B cell (primary cell): ENCODE measurements around the gene DOCK1. TPM values are rescaled to one million over a fixed set of nuclear protein-coding genes. Genes with fewer than 3 reads are reported as not detected.
"Not testable (repeated sequence)": the region's sequence is repeated elsewhere in the genome, so short reads cannot be mapped to it uniquely, and the experiment has no call there.

Experiments used
- ATAC-seq: fragments of 200-7000 bp; cut with Tn5 transposase; one replicate; pipeline ENCODE4 v1.10.0; 2021; ENCODE audit warnings: low read depth, mild to moderate bottlenecking, moderate number of reproducible peaks, moderate library complexity
- CTCF ChIA-PET: fragments of 350-600 bp; sonication (Branson Sonifier 250); formaldehyde crosslinking; loops from one replicate; lab custom pipeline; 2021; ENCODE audit warnings: antibody characterized with exemption, inconsistent platforms; lab: Charles Lee
- POLR2A ChIA-PET: fragments of 350-600 bp; sonication (Branson Sonifier 250); formaldehyde crosslinking; loops from one replicate; lab custom pipeline; 2021; ENCODE audit warnings: antibody characterized with exemption; lab: Charles Lee
- DNase-seq: peaks from one replicate; pipeline ENCODE4 v3.0.0; 2013
- H2AFZ ChIP-seq: 2 replicates; pipeline ENCODE4 v1.6.1; 2012; ENCODE audit warnings: mild to moderate bottlenecking, low read depth, low read length; ENCODE audit not compliant: insufficient read depth, poor library complexity, severe bottlenecking
- H3K27ac ChIP-seq, 2 donors: 1 replicate in 1 of 2; 2 replicates in 1 of 2; pipeline ENCODE4 v1.5.1; 2012 to 2013; ENCODE audit warnings: low read length in 2 of 2, mild to moderate bottlenecking in 2 of 2, moderate library complexity in 1 of 2
- H3K27me3 ChIP-seq, 4 experiments: fragments of 200-600 bp in 1 of 4; sonication (generic) in 1 of 4; replicated peaks in 1 of 4; 1 replicate in 2 of 4; 2 replicates in 2 of 4; pipeline versions ENCODE4 v1.6.1 to v1.7.0; 2013 to 2016; ENCODE audit warnings: low read length in 3 of 4, mild to moderate bottlenecking in 2 of 4, mixed read lengths in 1 of 4, moderate library complexity in 1 of 4; ENCODE audit not compliant: insufficient read depth in 4 of 4, control insufficient read depth in 3 of 4; ENCODE audit errors: control extremely low read depth in 1 of 4
- H3K36me3 ChIP-seq, 2 experiments: replicated peaks in 1 of 2; 1 replicate in 1 of 2; 2 replicates in 1 of 2; pipeline versions ENCODE4 v1.6.1 to v1.7.1; 2013; ENCODE audit warnings: low read length in 1 of 2; ENCODE audit not compliant: insufficient read depth in 2 of 2, control insufficient read depth in 1 of 2; ENCODE audit errors: control extremely low read depth in 1 of 2, extremely low read depth in 1 of 2
- H3K4me1 ChIP-seq, 2 donors: fragments of 200-600 bp in 1 of 2; sonication (generic) in 1 of 2; 1 replicate in 1 of 2; 2 replicates in 1 of 2; pipeline versions ENCODE4 v1.5.1 to v1.6.1; 2013 to 2017; ENCODE audit warnings: low read length in 2 of 2; ENCODE audit not compliant: control insufficient read depth in 2 of 2, insufficient read depth in 2 of 2
- H3K4me2 ChIP-seq: replicated peaks from 2 replicates; pipeline ENCODE3; 2012; ENCODE audit warnings: mild to moderate bottlenecking, low read depth, low read length; ENCODE audit not compliant: poor library complexity, severe bottlenecking
- H3K4me3 ChIP-seq, 5 experiments: fragments of 200-600 bp in 1 of 5; sonication (generic) in 1 of 5; 1 replicate in 3 of 5; 2 replicates in 2 of 5; pipeline versions ENCODE4 v1.5.1 to v1.7.0; 2011 to 2016; ENCODE audit warnings: low read length in 4 of 5, mild to moderate bottlenecking in 4 of 5, low read depth in 2 of 5, control low read depth in 1 of 5, moderate library complexity in 1 of 5; ENCODE audit not compliant: insufficient read depth in 1 of 5; ENCODE audit errors: control extremely low read depth in 1 of 5, extremely low read depth in 1 of 5
- H3K79me2 ChIP-seq: fragments of 200-600 bp; sonication (generic); one replicate; pipeline ENCODE4 v1.6.0; 2016; ENCODE audit warnings: low read length; ENCODE audit not compliant: control insufficient read depth, insufficient read depth
- H3K9ac ChIP-seq: fragments of 200-600 bp; sonication (generic); 2 replicates; pipeline ENCODE4 v1.6.1; 2017; ENCODE audit warnings: mild to moderate bottlenecking, low read length, moderate library complexity
- H3K9me3 ChIP-seq, 3 donors: one replicate each; pipeline versions ENCODE4 v1.6.1 to v1.7.1; 2013; ENCODE audit warnings: low read length in 2 of 3; ENCODE audit not compliant: control insufficient read depth in 2 of 3, insufficient read depth in 1 of 3; ENCODE audit errors: control extremely low read depth in 1 of 3
- H4K20me1 ChIP-seq: 2 replicates; pipeline ENCODE4 v1.6.0; 2012; ENCODE audit warnings: mild to moderate bottlenecking, low read length; ENCODE audit not compliant: insufficient read depth, control insufficient read depth, poor library complexity, severe bottlenecking
- H3K27ac Mint-ChIP-seq: one replicate; pipeline ENCODE4 v1.8.0; 2021; ENCODE audit warnings: mixed read lengths
- H3K27me3 Mint-ChIP-seq: one replicate; pipeline ENCODE4 v1.8.0; 2021; ENCODE audit warnings: mixed read lengths
- H3K4me1 Mint-ChIP-seq: one replicate; pipeline ENCODE4 v1.8.0; 2021; ENCODE audit warnings: mixed read lengths
- H3K4me3 Mint-ChIP-seq: one replicate; pipeline ENCODE4 v1.8.0; 2021; ENCODE audit warnings: mixed read lengths
- H3K9me3 Mint-ChIP-seq: one replicate; pipeline ENCODE4 v1.8.0; 2022; ENCODE audit warnings: mixed read lengths; ENCODE audit not compliant: insufficient read depth
- EZH2 ChIP-seq: IDR thresholded peaks from 2 replicates; pipeline ENCODE4 v1.6.1; 2012; ENCODE audit warnings: borderline replicate concordance, low read depth, mild to moderate bottlenecking, moderate library complexity, low read length; ENCODE audit not compliant: insufficient read depth, poor library complexity, severe bottlenecking
- WGBS: methylation state at CpG from one replicate; pipeline ENCODE4 v1.1.5; 2013; ENCODE audit warnings: missing lambda C conversion rate; ENCODE audit not compliant: insufficient coverage; 5-methylcytosine and 5-hydroxymethylcytosine counted together
- intact Hi-C: fragments of 100-400 bp; cut with micrococcal nuclease; formaldehyde crosslinking; loops from one replicate; pipeline ENCODE4 v1.10.0; 2022
- polyA plus RNA-seq: library from polyadenylated mRNA; depleted of rRNA; stranded (reverse); fragments of >200 nt; gene quantifications from 2 replicates; pipeline ENCODE4 v1.2.3, GENCODE V29; 2012
- total RNA-seq, 2 donors: library from RNA; stranded (reverse); fragments of 120-200 nt in 1 of 2; gene quantifications; 1 replicate in 1 of 2; 2 replicates in 1 of 2; pipeline versions ENCODE4 v1.2.3 to v1.2.4, GENCODE V29; 2013 to 2022

The DOCK1 gene
- total and polyA plus RNA-seq, 2 donors (not counting 1 experiment from before 2014, with no cell fraction given) = not detected

DNA sequence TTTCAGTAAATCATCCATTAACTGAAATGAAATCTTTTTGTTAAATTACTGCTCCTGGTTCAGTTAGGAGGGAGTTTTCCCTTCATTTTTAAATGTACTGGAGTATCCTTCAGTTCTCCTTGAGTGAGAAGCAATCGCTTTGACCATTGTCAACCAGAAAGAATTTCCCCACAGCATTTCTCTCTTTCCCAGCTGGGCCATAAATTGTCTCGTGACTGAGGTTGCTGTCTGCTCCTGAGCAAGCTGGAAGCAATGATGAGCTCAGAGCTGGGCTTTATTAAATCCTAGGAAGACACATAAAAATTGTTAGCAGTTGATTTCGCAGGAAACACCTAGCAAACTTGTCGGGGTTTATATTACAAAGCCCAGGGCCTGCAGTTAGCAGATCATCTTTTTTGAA lies 393.2 kb downstream of the DOCK1 start:
- intact Hi-C loops = no loop called here
- no peak overlapping the region for H3K4me2 ChIP-seq
- Mint-ChIP-seq H3K4me1 (no peaks in the 10 kb centered on the region), H3K27ac (no peak overlapping the region), H3K9me3 (peaks cover 3% of the 10 kb centered on the region), H3K4me3 (no peak overlapping the region), H3K27me3 (no peaks in the 10 kb centered on the region)
- ChIA-PET CTCF (no interaction called here), POLR2A (no interaction called here)
- H3K4me1 ChIP-seq = no peaks in the 10 kb centered on the region
- no peaks in the 10 kb centered on the region for H4K20me1 ChIP-seq
- no peaks in the 10 kb centered on the region for H3K36me3 ChIP-seq
- H3K4me3 ChIP-seq = no peak overlapping the region
- H3K27ac ChIP-seq = no peak overlapping the region
- no peaks in the 10 kb centered on the region for H3K27me3 ChIP-seq
- H3K79me2 ChIP-seq = no peaks in the 10 kb centered on the region
- peaks cover 0 to 9% (median 0%) of the 10 kb centered on the region in 3 donors for H3K9me3 ChIP-seq
- ATAC-seq = no peak
- H3K9ac ChIP-seq = no peak overlapping the region
- WGBS = 84% methylated on average over 3 of the region's 4 CpGs
- no peak overlapping the region for H2AFZ ChIP-seq
- DNase-seq = no peak
- no peak for TF ChIP-seq EZH2

DNA sequence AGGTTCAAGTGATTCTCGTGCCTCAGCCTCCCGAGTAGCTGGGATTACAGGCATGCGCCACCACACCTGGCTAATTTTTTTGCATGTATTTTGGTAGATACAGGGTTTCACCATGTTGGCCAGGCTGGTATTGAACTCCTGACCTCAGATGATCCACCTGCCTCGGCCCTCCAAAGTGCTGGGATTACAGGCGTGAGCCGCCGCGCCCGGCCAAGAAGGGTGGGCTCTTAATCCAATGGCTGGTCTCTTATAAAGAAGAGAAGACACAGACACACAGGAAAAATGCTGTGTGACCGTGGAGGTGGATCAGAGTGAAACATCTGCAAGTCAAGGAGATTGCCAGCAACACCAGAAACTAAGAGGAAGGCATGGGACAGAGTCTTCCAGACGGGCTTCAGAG lies 394.0 kb downstream of the DOCK1 start:
- H2AFZ ChIP-seq, CTCF ChIA-PET, H3K4me3 Mint-ChIP-seq, ATAC-seq, H3K9me3 Mint-ChIP-seq, intact Hi-C loops, H3K4me3 ChIP-seq, H3K27ac ChIP-seq, H3K36me3 ChIP-seq, H3K27me3 Mint-ChIP-seq, H3K9me3 ChIP-seq, H3K9ac ChIP-seq, H3K27ac Mint-ChIP-seq, H3K4me2 ChIP-seq, POLR2A ChIA-PET, H3K27me3 ChIP-seq, H3K4me1 Mint-ChIP-seq, DNase-seq, H3K4me1 ChIP-seq, H4K20me1 ChIP-seq, H3K79me2 ChIP-seq: not testable (repeated sequence)
- WGBS = 88% methylated on average over 4 of the region's 11 CpGs
